HAP-1 (cell line): ENCODE results near the gene ITGA8.
"Not testable (repeated sequence)": the region's sequence is repeated elsewhere in the genome, so short reads cannot be mapped to it uniquely, and the experiment has no call there.

Experiments
- DNase-seq, 2 experiments: peaks; one replicate each; pipeline ENCODE4 v3.0.0-alpha.2; 2016 to 2020; ENCODE audit warnings: low spot score in 2 of 2
- H3K27me3 ChIP-seq: fragments of 250-450 bp; sonication (Bioruptor Pico); 2 replicates; pipeline ENCODE4 v1.5.1; 2020; ENCODE audit warnings: low read depth, mild to moderate bottlenecking, moderate library complexity
- H3K36me3 ChIP-seq: fragments of 250-450 bp; sonication (Bioruptor Pico); replicated peaks from 2 replicates; pipeline ENCODE4 v1.5.1; 2020; ENCODE audit warnings: mild to moderate bottlenecking
- H3K4me1 ChIP-seq: fragments of 250-450 bp; sonication (Bioruptor Pico); 2 replicates; pipeline ENCODE4 v1.5.1; 2020; ENCODE audit warnings: mild to moderate bottlenecking
- H3K4me3 ChIP-seq: fragments of 250-450 bp; sonication (Bioruptor Pico); 2 replicates; pipeline ENCODE4 v1.5.1; 2020; ENCODE audit warnings: mild to moderate bottlenecking, moderate library complexity
- H3K9me3 ChIP-seq: fragments of 250-450 bp; sonication (Bioruptor Pico); 2 replicates; pipeline ENCODE4 v1.5.1; 2020; ENCODE audit warnings: mild to moderate bottlenecking, moderate library complexity
- in situ Hi-C: fragments of 300-500 bp; cut with MboI; formaldehyde crosslinking; loops from 3 replicates; pipeline ENCODE4 v1.14.3; 2020; ENCODE audit warnings: low sequenced_read_pairs, inconsistent platforms, mixed read lengths

ITGA8 gene

DNA sequence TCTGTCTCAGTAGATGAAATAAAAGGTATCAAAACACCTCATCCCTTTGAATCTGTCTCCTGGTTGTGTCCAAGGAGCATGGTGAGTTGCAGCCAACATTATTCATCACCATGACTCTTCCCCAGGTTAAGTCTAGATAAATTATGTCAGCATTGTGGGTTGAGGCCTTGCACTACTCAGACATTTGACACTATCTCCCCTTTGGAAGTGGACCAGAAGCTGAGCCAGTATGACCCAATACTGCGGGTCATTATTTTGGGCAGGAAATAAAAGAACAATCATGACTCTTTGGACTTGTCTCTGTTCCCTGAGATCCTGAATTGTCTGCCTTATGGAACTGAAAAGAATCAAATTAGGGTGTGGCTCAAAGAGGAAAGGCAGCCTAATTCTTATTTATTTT is 180.5 kb downstream of the ITGA8 start:
- Histone ChIP-seq H3K4me3 (no peak overlapping the region), H3K9me3 (no peaks in the 10 kb centered on the region), H3K4me1 (no peaks in the 10 kb centered on the region), H3K36me3 (no peaks in the 10 kb centered on the region), H3K27me3 (peaks cover 5% of the 10 kb centered on the region; the same call in 1 of the 2 replicates)
- in situ Hi-C loops = no loop called here
- no peak for DNase-seq

- in situ Hi-C loops, H3K4me1 ChIP-seq, H3K4me3 ChIP-seq, DNase-seq, H3K36me3 ChIP-seq, H3K9me3 ChIP-seq: not testable (repeated sequence)
- peaks cover 12% of the 10 kb centered on the region; the same call in 1 of the 2 replicates for H3K27me3 ChIP-seq
Observed at GRCh38 chr10:15534928-15535538, 184.7 kb downstream of the ITGA8 start.

GRCh38 chr10:15531927-15532722 is 187.6 kb downstream of the ITGA8 start:
- Histone ChIP-seq H3K4me1 (no peaks in the 10 kb centered on the region), H3K9me3 (no peaks in the 10 kb centered on the region), H3K36me3 (no peaks in the 10 kb centered on the region), H3K4me3 (no peak overlapping the region), H3K27me3 (peaks cover 12% of the 10 kb centered on the region; the same call in 1 of the 2 replicates)
- in situ Hi-C loops = no loop called here
- DNase-seq = no peak

DNA sequence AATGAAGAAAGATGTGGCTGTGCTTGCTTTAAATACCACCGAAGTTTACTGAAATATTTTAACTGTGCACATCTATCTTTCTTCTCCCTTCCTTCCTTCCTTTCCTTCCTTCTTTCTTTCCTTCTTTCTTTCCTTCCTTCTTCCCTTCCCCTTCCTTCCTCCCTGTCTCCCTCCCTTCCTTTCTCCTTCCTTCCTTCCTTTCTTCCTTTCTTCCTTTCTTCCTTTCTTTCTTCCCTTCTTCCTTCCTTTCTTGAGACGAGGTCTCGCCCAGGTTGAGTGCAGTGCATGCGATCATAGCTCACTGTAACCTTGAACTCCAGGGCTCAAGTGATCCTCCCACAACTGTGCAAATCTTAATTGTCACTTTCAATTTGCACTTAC is 190.9 kb downstream of the ITGA8 start:
- in situ Hi-C loops = no loop called here
- H3K4me1 ChIP-seq = no peaks in the 10 kb centered on the region
- no peak overlapping the region for H3K4me3 ChIP-seq
- H3K36me3 ChIP-seq = no peaks in the 10 kb centered on the region
- DNase-seq = no peak
- no peaks in the 10 kb centered on the region for H3K9me3 ChIP-seq
- peaks cover 7% of the 10 kb centered on the region; the same call in 1 of the 2 replicates for H3K27me3 ChIP-seq

DNA sequence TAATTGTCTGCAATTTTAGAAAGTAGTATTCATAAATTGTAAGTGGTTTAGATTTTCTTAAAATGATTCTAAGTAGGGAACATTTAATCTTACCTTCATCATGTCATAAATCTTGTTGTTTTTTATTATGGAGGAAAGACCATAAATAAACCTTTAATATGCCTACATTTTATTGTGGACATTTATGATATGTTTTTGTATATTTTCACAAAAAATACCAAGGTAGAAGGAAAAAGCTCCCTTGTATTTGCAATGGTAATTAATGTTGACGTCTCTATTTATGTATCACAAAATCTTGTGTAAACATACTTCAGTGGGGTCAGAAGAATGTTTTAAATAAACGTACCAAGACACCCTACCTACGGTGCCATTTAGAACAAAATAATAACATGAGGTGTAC is 193.0 kb downstream of the ITGA8 start:
- in situ Hi-C loops = no loop called here
- no peak for DNase-seq
- H3K4me3 ChIP-seq = no peak overlapping the region
- no peaks in the 10 kb centered on the region for H3K9me3 ChIP-seq
- no peaks in the 10 kb centered on the region for H3K4me1 ChIP-seq
- H3K36me3 ChIP-seq = no peaks in the 10 kb centered on the region
- H3K27me3 ChIP-seq = no peaks in the 10 kb centered on the region; the same call in 1 of the 2 replicates

GRCh38 chr10:15521328-15521903 is 198.3 kb downstream of the ITGA8 start:
- in situ Hi-C loops = no loop called here
- no peak overlapping the region for H3K4me3 ChIP-seq
- H3K9me3 ChIP-seq = no peaks in the 10 kb centered on the region
- DNase-seq = no peak
- no peaks in the 10 kb centered on the region for H3K36me3 ChIP-seq
- 0 out of 2 replicates have a peak, but pooled peaks cover under 1% of the 10 kb centered on the region for H3K27me3 ChIP-seq
- H3K4me1 ChIP-seq = no peaks in the 10 kb centered on the region

DNA sequence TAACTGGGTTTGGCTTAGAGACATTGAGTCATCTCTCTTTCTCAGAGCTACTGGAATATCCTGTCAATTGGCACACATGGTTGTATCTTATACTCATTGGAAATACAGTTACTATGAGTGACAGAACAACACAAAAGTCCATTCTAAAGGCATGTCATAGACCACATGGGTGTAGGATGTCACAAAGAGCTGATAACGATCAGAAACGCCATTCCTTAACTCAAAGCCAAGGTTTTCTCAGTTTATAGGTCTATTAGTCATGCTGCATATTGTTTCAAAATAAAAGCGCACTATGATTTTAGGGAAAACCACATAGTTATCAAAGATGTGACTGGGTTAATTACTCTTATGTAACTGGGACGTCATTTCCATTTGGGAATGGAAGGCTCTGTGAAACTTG is 201.5 kb downstream of the ITGA8 start:
- no peak overlapping the region for H3K4me3 ChIP-seq
- H3K36me3 ChIP-seq = no peaks in the 10 kb centered on the region
- no peaks in the 10 kb centered on the region for H3K4me1 ChIP-seq
- 0 out of 2 replicates have a peak, but pooled peaks cover 2% of the 10 kb centered on the region for H3K27me3 ChIP-seq
- DNase-seq = no peak
- H3K9me3 ChIP-seq = no peaks in the 10 kb centered on the region
- in situ Hi-C loops = no loop called here

DNA sequence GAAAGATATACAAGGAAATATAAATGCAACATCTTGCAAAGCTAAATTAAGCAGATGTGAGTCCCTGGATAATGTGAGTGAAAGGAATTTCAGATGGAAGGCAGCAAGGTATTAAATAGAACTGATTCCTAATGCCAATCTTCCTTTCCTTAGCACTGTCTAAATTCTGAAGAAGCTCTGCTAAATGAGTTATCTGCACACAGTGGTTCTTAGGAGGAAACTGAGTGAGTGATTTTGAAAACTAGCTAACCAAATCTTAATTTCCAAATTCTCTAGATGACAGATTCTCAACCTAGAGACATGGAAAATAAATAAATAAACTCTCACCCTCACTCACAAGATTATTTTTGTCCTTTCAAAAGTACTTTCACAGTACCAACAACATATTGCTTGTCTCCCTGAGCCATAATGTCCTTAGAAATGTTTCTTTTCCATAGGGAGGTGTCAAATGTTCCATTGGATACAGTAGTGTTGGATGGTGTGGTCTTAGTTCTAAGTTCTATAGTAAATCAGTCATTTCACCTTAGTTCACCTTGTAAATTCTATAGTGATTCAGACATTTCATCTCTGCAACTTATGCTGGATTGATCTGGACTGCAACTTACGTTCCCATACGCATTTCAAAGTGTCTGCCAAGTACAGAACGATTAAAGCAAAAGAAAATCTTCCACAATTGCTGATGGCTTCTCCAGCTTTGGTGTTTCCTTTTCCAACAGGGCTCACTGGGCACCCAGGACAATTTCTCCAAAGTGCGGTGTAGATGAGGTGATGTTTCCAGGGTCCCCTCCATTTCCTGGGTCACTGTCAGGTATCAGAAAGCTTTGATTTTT is 203.3 kb downstream of the ITGA8 start:
- Histone ChIP-seq H3K4me3 (no peak overlapping the region), H3K9me3 (no peaks in the 10 kb centered on the region), H3K27me3 (0 out of 2 replicates have a peak, but pooled peaks cover 2% of the 10 kb centered on the region), H3K4me1 (no peaks in the 10 kb centered on the region), H3K36me3 (no peaks in the 10 kb centered on the region)
- in situ Hi-C loops = no loop called here
- DNase-seq = no peak

DNA sequence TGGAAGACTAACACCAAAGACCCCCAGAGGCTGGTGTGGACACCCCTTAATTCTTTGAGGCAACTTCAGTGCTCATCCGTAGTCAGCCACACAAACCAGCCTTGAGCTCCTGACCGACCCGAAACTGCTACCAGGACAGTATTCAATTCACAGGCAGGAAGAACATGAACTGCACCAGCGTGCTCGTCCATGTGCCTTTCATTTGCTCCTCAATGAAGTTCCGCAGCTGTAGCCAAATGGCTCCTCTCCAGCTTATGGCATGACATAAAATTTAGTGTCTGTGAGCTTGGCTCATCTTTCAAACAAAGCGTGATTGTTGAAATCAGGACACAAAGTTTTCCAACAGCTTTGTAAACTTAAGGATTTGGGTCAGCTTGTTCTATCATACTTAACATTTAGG is 204.5 kb downstream of the ITGA8 start:
- Histone ChIP-seq H3K9me3 (no peaks in the 10 kb centered on the region), H3K36me3 (no peaks in the 10 kb centered on the region), H3K4me3 (no peak overlapping the region), H3K27me3 (0 out of 2 replicates have a peak, but pooled peaks cover 2% of the 10 kb centered on the region), H3K4me1 (no peaks in the 10 kb centered on the region)
- DNase-seq = no peak
- in situ Hi-C loops = no loop called here

GRCh38 chr10:15510963-15511362 is 208.8 kb downstream of the ITGA8 start:
- H3K4me3 ChIP-seq = no peak overlapping the region
- in situ Hi-C loops = no loop called here
- H3K9me3 ChIP-seq = no peaks in the 10 kb centered on the region
- H3K4me1 ChIP-seq = no peaks in the 10 kb centered on the region; the same call in 1 of the 2 replicates
- H3K27me3 ChIP-seq = no peaks in the 10 kb centered on the region
- no peak for DNase-seq
- H3K36me3 ChIP-seq = no peaks in the 10 kb centered on the region

DNA sequence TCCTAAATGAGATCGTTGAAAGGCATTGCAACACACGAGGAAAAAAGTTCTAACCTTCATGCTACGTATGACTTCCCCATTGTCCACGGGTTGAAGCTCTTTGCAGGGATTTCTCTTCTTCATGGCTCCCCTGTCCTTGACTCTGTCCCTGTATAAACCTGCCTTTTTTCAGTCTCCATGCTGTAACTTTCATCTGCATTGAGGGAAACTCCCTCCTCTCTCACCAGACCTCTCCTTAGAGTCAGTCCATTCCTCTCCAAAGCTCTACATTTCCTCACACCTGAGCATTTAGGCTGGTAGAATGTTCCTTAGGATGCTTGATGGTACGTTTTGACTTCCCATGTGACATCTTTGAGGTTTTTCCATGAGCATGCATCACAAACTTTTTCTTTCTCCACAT is 214.4 kb downstream of the ITGA8 start:
- no peaks in the 10 kb centered on the region; the same call in 1 of the 2 replicates for H3K4me1 ChIP-seq
- H3K9me3 ChIP-seq = no peaks in the 10 kb centered on the region
- no peaks in the 10 kb centered on the region for H3K36me3 ChIP-seq
- no peak overlapping the region for H3K4me3 ChIP-seq
- no peaks in the 10 kb centered on the region for H3K27me3 ChIP-seq
- DNase-seq = no peak
- in situ Hi-C loops = no loop called here

GRCh38 chr10:15504101-15504840 is 215.5 kb downstream of the ITGA8 start:
- H3K27me3 ChIP-seq = no peaks in the 10 kb centered on the region
- in situ Hi-C loops = no loop called here

More at GRCh38 chr10:15504101-15504840, 215.5 kb downstream of the ITGA8 start:
- DNase-seq = no peak
- Histone ChIP-seq H3K36me3 (no peaks in the 10 kb centered on the region), H3K4me3 (no peak overlapping the region), H3K4me1 (no peaks in the 10 kb centered on the region; the same call in 1 of the 2 replicates), H3K9me3 (no peaks in the 10 kb centered on the region)
